Heart left ventricle (tissue), 16 donors: Measurements from ENCODE around the gene BICD2. TPM values are rescaled to one million over a fixed set of nuclear protein-coding genes. Genes with fewer than 3 reads are reported as not detected.

Source experiments
- ATAC-seq, 4 donors: fragments of 200-7000 bp; cut with Tn5 transposase; one replicate each; pipeline ENCODE4 v1.9.1; 2020 to 2022; ENCODE audit warnings: moderate library complexity in 4 of 4, mild to moderate bottlenecking in 3 of 4, moderate number of reproducible peaks in 1 of 4
- DNase-seq, 5 donors: peaks; one replicate each; pipeline ENCODE4 v3.0.0-alpha.2; 2020
- H3K27ac ChIP-seq, 12 donors: fragments of 200-600 bp; sonication (generic) in 4 of 12; one replicate each; pipeline versions ENCODE4 v1.5.0 to v1.8.0; 2016 to 2022; ENCODE audit warnings: mild to moderate bottlenecking in 2 of 12
- H3K27me3 ChIP-seq, 9 donors: fragments of 200-600 bp; sonication (generic) in 2 of 9; one replicate each; pipeline versions ENCODE4 v1.5.1 to v1.8.0; 2016 to 2022; ENCODE audit warnings: mild to moderate bottlenecking in 3 of 9
- H3K36me3 ChIP-seq, 9 donors: fragments of 200-600 bp; sonication (generic) in 2 of 9; one replicate each; pipeline versions ENCODE4 v1.5.0 to v1.8.0; 2018 to 2022; ENCODE audit warnings: mild to moderate bottlenecking in 2 of 9
- H3K4me1 ChIP-seq, 12 donors: fragments of 200-600 bp; sonication (generic) in 4 of 12; one replicate each; pipeline versions ENCODE4 v1.5.0 to v1.8.0; 2016 to 2022; ENCODE audit warnings: mild to moderate bottlenecking in 3 of 12
- H3K4me3 ChIP-seq, 12 donors: fragments of 200-600 bp; sonication (generic) in 4 of 12; one replicate each; pipeline versions ENCODE4 v1.5.0 to v1.8.0; 2017 to 2022; ENCODE audit warnings: mild to moderate bottlenecking in 9 of 12, moderate library complexity in 4 of 12
- H3K9me3 ChIP-seq, 12 donors: fragments of 200-600 bp; sonication (generic) in 4 of 12; one replicate each; pipeline versions ENCODE4 v1.5.0 to v1.8.0; 2016 to 2022; ENCODE audit warnings: mild to moderate bottlenecking in 1 of 12
- POLR2A ChIP-seq, 2 donors: fragments of 450-650 bp; IDR thresholded peaks; one replicate each; pipeline ENCODE4 v1.6.1; 2017; ENCODE audit warnings: antibody characterized with exemption in 2 of 2, mild to moderate bottlenecking in 2 of 2, moderate library complexity in 2 of 2
- WGBS, 4 donors: extraction: QIAGEN DNeasy Blood & Tissue Kit in 2 of 4; methylation state at CpG; one replicate each; pipeline versions ENCODE4 v1.1.5 to v1.1.7; 2013 to 2018; 5-methylcytosine and 5-hydroxymethylcytosine counted together
- intact Hi-C, 10 donors: fragments of 100-400 bp; cut with DNase I; formaldehyde crosslinking; loops; one replicate each; pipeline versions ENCODE4 v1.11.1 to v1.14.2; 2022
- polyA plus RNA-seq, 2 donors: library from polyadenylated mRNA; stranded (reverse); fragments of 200-250 nt; gene quantifications; one replicate each; pipeline ENCODE4 v1.2.3, GENCODE V29; 2013
- total RNA-seq, 9 donors: library from RNA; depleted of rRNA in 2 of 9; stranded (reverse); fragments of >200 nt in 2 of 9; fragmentation: NEBNext Ultra II Directional in 3 of 9; extraction: Animal tissue kit (Norgen Biotek cat#: 25700) in 3 of 9; gene quantifications; one replicate each; pipeline versions ENCODE4 v1.1.0 to v1.2.4, GENCODE V29; 2016 to 2023
- TF ChIP-seq, protein P1 (sequence below), 12 donors: fragments of 200-600 bp; sonication (generic) in 4 of 12; IDR thresholded peaks; one replicate each; pipeline versions ENCODE4 v1.5.0 to v1.8.0; 2018 to 2022; ENCODE audit warnings: antibody characterized with exemption in 12 of 12, mild to moderate bottlenecking in 5 of 12
- donor health status: ischemic (EF 13 %, LVEDD 7.1; RV severe dilation, severe dysfunction).
- donor health status: healthy with polysubstance abuse.
- donor health status: DM: no; HTN: yes; CAD: no.
- donor health status: DM: no; HTN: no; CAD: no.
- donor health status: ischemic (EF 25% LVEDD 6.9; RV normal size, moderate dysfunction).
- donor health status: ischemic (EF 25% LVEDD 5.7; RV mildly dilated, moderate dysfunction).
- donor health status: healthy.
- donor health status: DM: yes; HTN: yes; CAD: no.
- donor health status: ischemic (EF 35%, LVEDD 5.7; RV mildly dilated, moderate dysfunction).
- donor health status: nonischemic (EF 11% LVEDD 7.7; RV severe dilation, severe dysfunction).
- donor health status: DM: yes; HTN: yes; CAD: no.
- donor health status: PGD.
- donor health status: ischemic (EF 29% LVEDD 5.4; RV normal size, mild dysfunction).
- donor health status: nonischemic (EF 23%, LVEDD 6.1; RV moderate dilation, normal function).

Gene BICD2
- total and polyA plus RNA-seq, 11 donors, result 17.6 to 56.7 (median 35.9) TPM

DNA sequence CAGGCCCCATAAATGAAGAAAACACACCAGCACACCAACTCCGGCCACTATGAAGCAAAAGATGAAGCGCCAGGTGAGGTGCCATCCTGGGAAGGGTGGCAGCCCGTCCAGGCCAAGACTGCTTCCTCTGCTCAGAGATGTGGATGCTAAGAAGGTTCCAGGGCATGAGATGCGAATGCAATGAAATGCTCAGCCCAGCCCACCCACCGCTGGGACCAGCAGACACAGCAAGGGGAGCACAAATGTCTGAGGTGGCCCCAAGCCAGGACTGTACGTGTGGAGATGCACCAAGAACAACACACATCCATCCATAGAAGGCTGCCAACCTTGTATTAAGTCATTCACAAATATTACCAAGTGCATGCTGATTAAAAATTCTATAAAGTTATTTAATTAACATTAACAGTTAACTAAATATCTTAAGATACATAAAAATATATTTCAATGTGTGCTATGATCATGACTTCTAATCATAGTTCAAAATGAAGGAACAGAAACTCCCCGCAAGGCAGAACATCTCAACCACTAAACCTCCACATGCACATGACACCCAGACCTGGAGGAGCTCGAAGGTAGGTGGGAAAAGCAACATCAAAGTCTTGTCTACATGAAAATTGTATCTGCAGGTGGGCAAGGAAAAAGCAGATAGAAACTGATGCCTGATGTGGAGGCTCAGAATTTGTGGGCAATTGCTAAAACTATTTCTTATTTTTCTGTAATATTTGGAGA lies 43.7 kb downstream of the BICD2 start:
- Histone ChIP-seq H3K4me1 (peaks cover 3 to 21% (median 6%) of the 10 kb centered on the region in 12 donors), H3K9me3 (no peaks in the 10 kb centered on the region), H3K4me3 (no peak overlapping the region), H3K36me3 (peaks cover 0 to 79% (median 62%) of the 10 kb centered on the region in 9 donors), H3K27ac (no peak overlapping the region), H3K27me3 (no peaks in the 10 kb centered on the region)
- TF ChIP-seq, protein P1, sequence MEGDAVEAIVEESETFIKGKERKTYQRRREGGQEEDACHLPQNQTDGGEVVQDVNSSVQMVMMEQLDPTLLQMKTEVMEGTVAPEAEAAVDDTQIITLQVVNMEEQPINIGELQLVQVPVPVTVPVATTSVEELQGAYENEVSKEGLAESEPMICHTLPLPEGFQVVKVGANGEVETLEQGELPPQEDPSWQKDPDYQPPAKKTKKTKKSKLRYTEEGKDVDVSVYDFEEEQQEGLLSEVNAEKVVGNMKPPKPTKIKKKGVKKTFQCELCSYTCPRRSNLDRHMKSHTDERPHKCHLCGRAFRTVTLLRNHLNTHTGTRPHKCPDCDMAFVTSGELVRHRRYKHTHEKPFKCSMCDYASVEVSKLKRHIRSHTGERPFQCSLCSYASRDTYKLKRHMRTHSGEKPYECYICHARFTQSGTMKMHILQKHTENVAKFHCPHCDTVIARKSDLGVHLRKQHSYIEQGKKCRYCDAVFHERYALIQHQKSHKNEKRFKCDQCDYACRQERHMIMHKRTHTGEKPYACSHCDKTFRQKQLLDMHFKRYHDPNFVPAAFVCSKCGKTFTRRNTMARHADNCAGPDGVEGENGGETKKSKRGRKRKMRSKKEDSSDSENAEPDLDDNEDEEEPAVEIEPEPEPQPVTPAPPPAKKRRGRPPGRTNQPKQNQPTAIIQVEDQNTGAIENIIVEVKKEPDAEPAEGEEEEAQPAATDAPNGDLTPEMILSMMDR (IDR thresholded peaks at IDR 0.05), result no peak
- 81 to 87% (median 85%) methylated on average over 8 of the region's 8 CpGs for WGBS, 4 donors
- intact Hi-C loops, result no loop called here
- DNase-seq (no peak), ATAC-seq (no peak)

- ATAC-seq (no peak), DNase-seq (no peak)
- Histone ChIP-seq H3K9me3 (no peaks in the 10 kb centered on the region), H3K27ac (no peak overlapping the region), H3K36me3 (peaks cover 0 to 84% (median 69%) of the 10 kb centered on the region in 9 donors), H3K4me3 (no peak overlapping the region), H3K4me1 (peaks cover 6 to 23% (median 12%) of the 10 kb centered on the region in 12 donors), H3K27me3 (no peaks in the 10 kb centered on the region)
- WGBS, 4 donors, result 93 to 94% (median 94%) methylated on average over 17 to 24 of the region's 24 CpGs
- TF ChIP-seq, protein P1 (IDR thresholded peaks at IDR 0.05), result no peak
- no peak for TF ChIP-seq POLR2A (IDR thresholded peaks at IDR 0.05)
- intact Hi-C loops, result no loop called here
Observed at GRCh38 chr9:92720209-92720765, 44.3 kb downstream of the BICD2 start.

- intact Hi-C loops, result loop anchor here in 5 of 10 donors (5.0 to 10.0 kb wide), 4 partner anchors 33 to 54 kb away; partner anchors contain the start of gene IPPK (in 1 of the 5)
- DNase-seq (no peak), ATAC-seq (no peak)
- Histone ChIP-seq H3K9me3 (no peaks in the 10 kb centered on the region), H3K27me3 (no peaks in the 10 kb centered on the region), H3K36me3 (peaks cover 0 to 91% (median 80%) of the 10 kb centered on the region in 9 donors), H3K27ac (no peak overlapping the region), H3K4me1 (peaks cover 11 to 25% (median 20%) of the 10 kb centered on the region in 12 donors), H3K4me3 (no peak overlapping the region)
- WGBS, 4 donors, result 89 to 96% (median 90%) methylated on average over 13 to 34 of the region's 34 CpGs
- no peak for TF ChIP-seq POLR2A (IDR thresholded peaks at IDR 0.05)
- TF ChIP-seq, protein P1 (IDR thresholded peaks at IDR 0.05), result no peak
Observed at GRCh38 chr9:92719028-92719647, 45.5 kb downstream of the BICD2 start.
